Lower leg skin (tissue), 3 donors: ENCODE measurements around the gene CCDC34.

ENCODE experiments used
- POLR2A ChIP-seq, 2 donors: fragments of 450-650 bp; IDR thresholded peaks; one replicate each; pipeline ENCODE4 v1.6.1; 2016 to 2017; ENCODE audit warnings: antibody characterized with exemption in 2 of 2, mild to moderate bottlenecking in 1 of 2, moderate library complexity in 1 of 2
- TF ChIP-seq, protein P1 (sequence below), 3 donors: fragments of 450-650 bp; IDR thresholded peaks; one replicate each; pipeline ENCODE4 v1.5.1; 2016; ENCODE audit warnings: antibody characterized with exemption in 3 of 3, mild to moderate bottlenecking in 3 of 3, moderate library complexity in 2 of 3

DNA sequence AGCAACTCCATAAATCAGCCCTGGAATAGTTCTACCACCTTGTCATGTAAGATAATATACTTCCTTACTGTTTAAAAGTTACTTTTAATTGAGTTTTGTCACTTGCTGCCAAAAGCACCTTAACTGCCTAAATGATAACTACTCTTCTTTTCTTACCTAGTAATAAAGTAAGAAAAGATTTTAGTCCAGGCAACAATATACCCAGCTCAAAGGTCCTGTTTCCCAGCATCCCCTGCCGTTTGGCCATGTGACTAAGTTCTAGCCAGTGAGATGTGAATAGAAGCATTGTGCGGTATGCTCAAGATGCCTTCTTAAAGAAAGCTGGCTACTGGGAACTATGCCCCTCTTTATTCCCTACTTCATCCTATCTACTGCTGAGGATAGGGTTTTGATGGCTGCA is 39.4 kb upstream of the CCDC34 start:
- TF ChIP-seq, protein P1, sequence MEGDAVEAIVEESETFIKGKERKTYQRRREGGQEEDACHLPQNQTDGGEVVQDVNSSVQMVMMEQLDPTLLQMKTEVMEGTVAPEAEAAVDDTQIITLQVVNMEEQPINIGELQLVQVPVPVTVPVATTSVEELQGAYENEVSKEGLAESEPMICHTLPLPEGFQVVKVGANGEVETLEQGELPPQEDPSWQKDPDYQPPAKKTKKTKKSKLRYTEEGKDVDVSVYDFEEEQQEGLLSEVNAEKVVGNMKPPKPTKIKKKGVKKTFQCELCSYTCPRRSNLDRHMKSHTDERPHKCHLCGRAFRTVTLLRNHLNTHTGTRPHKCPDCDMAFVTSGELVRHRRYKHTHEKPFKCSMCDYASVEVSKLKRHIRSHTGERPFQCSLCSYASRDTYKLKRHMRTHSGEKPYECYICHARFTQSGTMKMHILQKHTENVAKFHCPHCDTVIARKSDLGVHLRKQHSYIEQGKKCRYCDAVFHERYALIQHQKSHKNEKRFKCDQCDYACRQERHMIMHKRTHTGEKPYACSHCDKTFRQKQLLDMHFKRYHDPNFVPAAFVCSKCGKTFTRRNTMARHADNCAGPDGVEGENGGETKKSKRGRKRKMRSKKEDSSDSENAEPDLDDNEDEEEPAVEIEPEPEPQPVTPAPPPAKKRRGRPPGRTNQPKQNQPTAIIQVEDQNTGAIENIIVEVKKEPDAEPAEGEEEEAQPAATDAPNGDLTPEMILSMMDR (IDR thresholded peaks at IDR 0.05), result no peak
- TF ChIP-seq POLR2A (IDR thresholded peaks at IDR 0.05), result no peak
